Measurements from ENCODE around the gene CNTF. TPM values are rescaled to one million over a fixed set of nuclear protein-coding genes. Genes with fewer than 3 reads are reported as not detected.

Gene CNTF
- total RNA-seq, 1 donor from 2014 or later, result 4.2 TPM

DNA sequence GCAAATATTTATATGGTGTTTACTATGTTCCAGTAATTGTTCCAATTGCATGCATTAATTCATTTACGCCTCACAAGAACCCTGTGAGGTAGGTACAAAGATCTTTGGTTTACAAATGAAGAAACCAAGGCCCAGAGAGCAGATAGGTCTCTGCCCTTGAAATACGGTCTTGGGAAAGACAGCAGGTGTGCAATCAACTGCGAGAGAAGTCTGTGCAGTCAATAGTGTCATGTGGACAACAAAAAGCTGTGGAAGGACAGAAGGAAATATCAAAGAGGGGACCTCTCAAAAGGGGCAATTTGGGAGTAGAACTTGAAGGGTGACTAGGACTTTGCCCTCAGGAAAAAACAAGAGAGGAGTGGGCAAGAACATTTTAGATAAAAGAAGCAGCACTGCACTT, 8.9 kb downstream of the CNTF start:
- H3K27ac ChIP-seq, result no peak overlapping the region
- Mint-ChIP-seq H3K27me3 (ENCODE audit: insufficient read depth, low read depth) (no peaks in the 10 kb centered on the region), H3K9me3 (no peaks in the 10 kb centered on the region), H3K27ac (no peak overlapping the region), H3K36me3 (peaks cover 2% of the 10 kb centered on the region), H3K4me1 (peaks cover 2% of the 10 kb centered on the region), H3K4me3 (no peak overlapping the region)
- DNase-seq (ENCODE audit: low spot score), result no peak
- H3K9ac ChIP-seq, result no peak overlapping the region
- no peaks in the 10 kb centered on the region for H3K27me3 ChIP-seq
- H3K4me2 ChIP-seq, result no peak overlapping the region
- H3K4me3 ChIP-seq, result no peak overlapping the region
- H3K79me2 ChIP-seq (ENCODE audit: low read depth), result no peaks in the 10 kb centered on the region
- H3F3A ChIP-seq (ENCODE audit: low read depth), result peaks cover 21% of the 10 kb centered on the region
- no peaks in the 10 kb centered on the region for H3K36me3 ChIP-seq
- no peaks in the 10 kb centered on the region for H4K20me1 ChIP-seq (ENCODE audit: low read depth)
- H3K4me1 ChIP-seq, result peaks cover 20% of the 10 kb centered on the region
- H2AFZ ChIP-seq (replicated peaks), result no peak overlapping the region
- TF ChIP-seq EZH2 (IDR thresholded peaks at IDR 0.05) (no peak), EZH2phosphoT487 (IDR thresholded peaks at IDR 0.05) (no peak)
- TF ChIP-seq, protein P1, sequence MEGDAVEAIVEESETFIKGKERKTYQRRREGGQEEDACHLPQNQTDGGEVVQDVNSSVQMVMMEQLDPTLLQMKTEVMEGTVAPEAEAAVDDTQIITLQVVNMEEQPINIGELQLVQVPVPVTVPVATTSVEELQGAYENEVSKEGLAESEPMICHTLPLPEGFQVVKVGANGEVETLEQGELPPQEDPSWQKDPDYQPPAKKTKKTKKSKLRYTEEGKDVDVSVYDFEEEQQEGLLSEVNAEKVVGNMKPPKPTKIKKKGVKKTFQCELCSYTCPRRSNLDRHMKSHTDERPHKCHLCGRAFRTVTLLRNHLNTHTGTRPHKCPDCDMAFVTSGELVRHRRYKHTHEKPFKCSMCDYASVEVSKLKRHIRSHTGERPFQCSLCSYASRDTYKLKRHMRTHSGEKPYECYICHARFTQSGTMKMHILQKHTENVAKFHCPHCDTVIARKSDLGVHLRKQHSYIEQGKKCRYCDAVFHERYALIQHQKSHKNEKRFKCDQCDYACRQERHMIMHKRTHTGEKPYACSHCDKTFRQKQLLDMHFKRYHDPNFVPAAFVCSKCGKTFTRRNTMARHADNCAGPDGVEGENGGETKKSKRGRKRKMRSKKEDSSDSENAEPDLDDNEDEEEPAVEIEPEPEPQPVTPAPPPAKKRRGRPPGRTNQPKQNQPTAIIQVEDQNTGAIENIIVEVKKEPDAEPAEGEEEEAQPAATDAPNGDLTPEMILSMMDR (IDR thresholded peaks at IDR 0.05), result no peak
- no peaks in the 10 kb centered on the region for H3K9me3 ChIP-seq (ENCODE audit: low read depth)

DNA sequence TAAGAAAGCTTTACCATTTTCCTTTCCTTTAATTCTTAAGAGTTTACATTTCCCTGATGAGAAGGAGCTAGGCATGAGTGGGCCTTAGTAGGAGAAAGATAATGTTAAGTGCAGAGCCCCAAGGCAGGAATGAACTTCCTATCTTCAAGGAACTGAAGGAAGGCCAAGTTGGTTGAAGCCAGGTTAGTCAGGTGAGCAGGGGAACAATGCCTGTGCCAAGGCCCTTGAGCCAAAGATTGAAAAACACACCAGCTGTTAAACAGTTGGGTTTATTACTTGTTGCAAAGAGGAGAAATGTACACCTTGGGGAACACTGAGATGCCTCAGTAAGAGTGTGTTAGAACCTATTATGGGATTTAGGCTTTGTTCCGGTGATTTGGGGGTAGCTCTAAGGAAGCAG, 10.0 kb downstream of the CNTF start:
- H3K9me3 ChIP-seq (ENCODE audit: low read depth), result no peaks in the 10 kb centered on the region
- no peak for DNase-seq (ENCODE audit: low spot score)
- Mint-ChIP-seq H3K27ac (no peak overlapping the region), H3K4me3 (no peak overlapping the region), H3K9me3 (no peaks in the 10 kb centered on the region), H3K27me3 (ENCODE audit: insufficient read depth, low read depth) (no peaks in the 10 kb centered on the region), H3K4me1 (peaks cover 2% of the 10 kb centered on the region), H3K36me3 (peaks cover 2% of the 10 kb centered on the region)
- no peak overlapping the region for H3K9ac ChIP-seq
- H3K4me3 ChIP-seq, result no peak overlapping the region
- H3K27me3 ChIP-seq, result no peaks in the 10 kb centered on the region
- no peaks in the 10 kb centered on the region for H3K36me3 ChIP-seq
- peaks cover 21% of the 10 kb centered on the region for H3F3A ChIP-seq (ENCODE audit: low read depth)
- no peak overlapping the region for H2AFZ ChIP-seq (replicated peaks)
- H3K79me2 ChIP-seq (ENCODE audit: low read depth), result no peaks in the 10 kb centered on the region
- peak overlapping the region; percentile 30 for H3K4me2 ChIP-seq
- TF ChIP-seq, protein P1 (IDR thresholded peaks at IDR 0.05), result no peak
- no peak for TF ChIP-seq EZH2 (IDR thresholded peaks at IDR 0.05)
- no peak for TF ChIP-seq EZH2phosphoT487 (IDR thresholded peaks at IDR 0.05)
- peaks cover 20% of the 10 kb centered on the region for H3K4me1 ChIP-seq
- no peak overlapping the region for H3K27ac ChIP-seq
- no peaks in the 10 kb centered on the region for H4K20me1 ChIP-seq (ENCODE audit: low read depth)

DNA sequence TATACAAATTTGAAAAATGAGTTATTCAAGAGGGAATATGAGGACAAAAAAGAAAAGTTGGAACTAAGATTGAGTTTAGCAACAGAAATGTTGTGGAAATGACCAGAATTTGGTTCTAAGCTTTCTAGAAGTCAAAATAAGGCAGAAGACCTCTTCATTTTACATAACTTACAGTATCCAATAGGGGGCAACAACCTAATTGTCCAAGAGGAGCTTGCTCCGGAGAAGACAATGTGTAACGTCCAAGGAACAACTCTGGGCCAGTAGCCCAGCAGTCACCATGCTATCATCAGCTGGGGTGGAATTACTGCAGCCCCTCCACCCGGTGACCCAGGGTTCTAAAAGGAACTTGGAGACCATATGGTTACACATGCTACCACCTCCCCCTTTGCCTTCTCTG, 14.1 kb downstream of the CNTF start:
- H3K4me2 ChIP-seq, result no peak overlapping the region
- Mint-ChIP-seq H3K36me3 (no peaks in the 10 kb centered on the region), H3K4me3 (no peak overlapping the region), H3K4me1 (no peaks in the 10 kb centered on the region), H3K9me3 (no peaks in the 10 kb centered on the region), H3K27ac (no peak overlapping the region), H3K27me3 (ENCODE audit: insufficient read depth, low read depth) (no peaks in the 10 kb centered on the region)
- H4K20me1 ChIP-seq (ENCODE audit: low read depth), result no peaks in the 10 kb centered on the region
- H3K4me1 ChIP-seq, result peaks cover 15% of the 10 kb centered on the region
- DNase-seq (ENCODE audit: low spot score), result no peak
- TF ChIP-seq EZH2 (IDR thresholded peaks at IDR 0.05) (no peak), EZH2phosphoT487 (IDR thresholded peaks at IDR 0.05) (no peak)
- TF ChIP-seq, protein P1 (IDR thresholded peaks at IDR 0.05), result no peak
- no peak overlapping the region for H2AFZ ChIP-seq (replicated peaks)
- H3K9ac ChIP-seq, result no peak overlapping the region
- no peak overlapping the region for H3K4me3 ChIP-seq
- H3K27ac ChIP-seq, result no peak overlapping the region
- H3K27me3 ChIP-seq, result no peaks in the 10 kb centered on the region
- H3K79me2 ChIP-seq (ENCODE audit: low read depth), result no peaks in the 10 kb centered on the region
- H3K36me3 ChIP-seq, result no peaks in the 10 kb centered on the region
- peaks cover 15% of the 10 kb centered on the region for H3F3A ChIP-seq (ENCODE audit: low read depth)
- H3K9me3 ChIP-seq (ENCODE audit: low read depth), result no peaks in the 10 kb centered on the region
